ENCODE measurements around the gene FGFR3.
"Not testable (repeated sequence)": the region's sequence is repeated elsewhere in the genome, so short reads cannot be mapped to it uniquely, and the experiment has no call there.

FGFR3 gene

GRCh38 chr4:1819284-1819683 is 26.2 kb downstream of the FGFR3 start:
- no peak for DNase-seq (ENCODE audit: low spot score)

DNA sequence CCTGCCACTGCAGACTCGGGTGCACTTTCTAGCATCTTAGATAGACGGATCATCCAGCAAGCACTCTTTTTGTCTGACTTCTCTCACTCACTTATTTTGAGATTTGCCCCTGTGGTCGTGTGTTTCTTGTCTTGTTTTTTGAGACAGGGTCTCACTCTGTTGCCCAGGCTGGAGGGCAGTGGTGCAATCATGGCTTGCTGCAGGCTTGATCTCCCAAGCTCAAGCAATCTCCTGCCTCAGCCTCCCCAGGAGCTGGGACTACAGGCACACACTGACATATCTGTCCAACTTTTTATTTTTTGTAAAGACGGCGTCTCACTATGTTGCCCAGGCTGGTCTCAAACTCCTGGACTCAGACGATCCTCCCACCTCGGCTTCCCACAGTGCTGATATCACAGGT is 26.7 kb downstream of the FGFR3 start:
- no peak for DNase-seq (ENCODE audit: low spot score)

- no peak for DNase-seq (ENCODE audit: low spot score)
Observed at GRCh38 chr4:1821679-1822567, 28.8 kb downstream of the FGFR3 start.

- DNase-seq (ENCODE audit: low spot score) = no peak
Observed at GRCh38 chr4:1822568-1823544, 29.8 kb downstream of the FGFR3 start.

GRCh38 chr4:1823545-1823932 is 30.4 kb downstream of the FGFR3 start:
- DNase-seq (ENCODE audit: low spot score) = no peak

DNA sequence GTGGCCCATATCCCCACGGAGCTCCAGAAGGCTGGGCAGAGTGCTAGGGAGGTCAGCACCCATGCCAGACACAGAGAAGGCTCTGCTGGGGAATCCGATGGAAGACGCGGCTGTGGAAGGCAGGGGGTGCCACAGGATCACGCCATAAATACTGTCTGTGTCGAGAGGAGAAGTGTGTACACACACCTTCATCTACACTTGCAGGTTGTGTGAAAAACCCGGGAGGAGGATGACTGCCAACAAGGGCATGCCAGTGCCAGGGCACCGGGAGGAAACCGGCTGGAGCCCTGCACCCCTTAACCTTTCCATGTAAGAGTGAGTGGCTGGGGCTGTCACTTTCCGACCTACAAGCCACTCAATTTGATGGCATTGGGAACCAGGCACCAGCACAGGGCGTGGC is 31.7 kb downstream of the FGFR3 start:
- DNase-seq (ENCODE audit: low spot score) = no peak

DNA sequence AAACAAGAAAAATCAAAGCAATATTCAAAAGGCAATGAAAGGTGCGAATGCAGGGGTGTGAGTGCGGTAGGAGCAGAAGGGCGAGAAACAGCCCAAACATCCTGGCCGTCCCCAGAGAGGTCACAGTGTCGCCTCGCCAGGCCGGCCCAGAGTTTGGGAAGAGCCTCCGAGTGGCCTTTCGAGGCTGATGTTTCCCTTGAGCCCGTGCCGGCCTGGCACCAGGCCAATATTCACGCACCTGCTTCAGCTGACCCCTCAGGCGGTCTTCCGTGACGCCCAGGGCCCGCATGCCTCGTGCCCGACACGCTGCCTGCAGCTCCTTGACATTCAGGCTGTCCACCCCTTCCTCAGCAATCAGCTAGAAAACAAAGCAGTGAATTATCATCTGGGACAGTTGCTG is 32.2 kb downstream of the FGFR3 start:
- DNase-seq (ENCODE audit: low spot score) = no peak

DNA sequence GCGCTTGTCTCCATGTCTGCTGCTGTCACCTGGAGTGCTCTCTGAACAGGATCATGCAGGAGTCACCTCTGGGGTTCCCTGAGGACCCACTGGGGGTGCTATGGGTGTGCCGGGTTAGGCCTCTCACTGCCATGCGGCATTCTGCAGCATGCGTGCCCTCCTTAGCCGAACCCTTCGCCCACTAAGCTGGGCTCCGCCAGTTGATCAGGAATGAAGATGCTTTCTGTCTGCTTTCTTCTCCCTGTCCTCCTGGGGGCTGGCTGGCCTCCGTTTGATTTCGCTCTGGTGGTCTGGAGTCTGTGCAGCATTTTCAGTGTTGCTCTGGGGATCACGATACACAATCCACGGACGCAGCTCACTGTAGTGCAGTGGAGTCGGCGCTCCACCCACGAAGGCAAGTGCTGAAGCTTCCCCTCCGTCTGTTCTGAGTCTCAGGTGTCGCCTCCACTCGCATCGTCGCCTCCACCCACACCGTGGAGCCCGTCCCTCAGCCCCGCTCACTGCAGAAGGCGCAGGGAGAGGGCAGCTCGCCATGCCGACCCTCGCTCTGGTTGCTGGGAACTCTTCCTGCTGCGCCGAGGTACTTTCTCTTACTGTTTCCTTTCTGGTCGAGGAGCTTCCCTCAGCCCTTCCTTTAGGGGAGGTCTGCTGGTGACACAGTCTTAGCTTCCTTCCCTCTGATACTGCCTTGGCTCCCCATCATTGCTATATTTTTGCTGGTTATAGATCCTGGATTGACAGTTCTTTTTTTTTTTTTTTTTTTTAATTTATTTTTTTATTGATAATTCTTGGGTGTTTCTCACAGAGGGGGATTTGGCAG is 33.6 kb downstream of the FGFR3 start:
- DNase-seq (ENCODE audit: low spot score) = no peak

DNA sequence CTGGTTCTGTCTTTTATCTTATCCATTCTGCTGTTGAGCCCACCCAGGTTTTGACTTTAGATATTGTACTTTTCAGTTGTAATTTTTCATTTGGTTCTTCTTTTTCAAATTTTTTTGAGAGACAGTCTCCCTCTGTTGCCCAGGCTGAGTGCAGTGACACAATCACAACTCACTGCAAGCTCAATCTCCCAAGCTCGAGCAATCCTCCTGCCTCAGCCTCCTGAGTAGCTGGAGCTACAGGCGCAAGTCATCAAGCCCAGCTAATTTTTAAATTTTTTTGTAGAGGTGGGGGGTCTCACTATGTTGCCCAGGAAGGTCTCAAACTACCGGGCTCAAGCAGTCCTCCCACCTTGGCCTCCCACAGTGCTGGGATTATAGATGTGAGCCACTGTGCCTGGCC is 37.1 kb downstream of the FGFR3 start:
- no peak for DNase-seq (ENCODE audit: low spot score)

- DNase-seq (ENCODE audit: low spot score) = no peak
Observed at GRCh38 chr4:1830642-1831228, 37.6 kb downstream of the FGFR3 start.

- DNase-seq (ENCODE audit: low spot score) = no peak
Observed at GRCh38 chr4:1831331-1831730, 38.2 kb downstream of the FGFR3 start.

DNA sequence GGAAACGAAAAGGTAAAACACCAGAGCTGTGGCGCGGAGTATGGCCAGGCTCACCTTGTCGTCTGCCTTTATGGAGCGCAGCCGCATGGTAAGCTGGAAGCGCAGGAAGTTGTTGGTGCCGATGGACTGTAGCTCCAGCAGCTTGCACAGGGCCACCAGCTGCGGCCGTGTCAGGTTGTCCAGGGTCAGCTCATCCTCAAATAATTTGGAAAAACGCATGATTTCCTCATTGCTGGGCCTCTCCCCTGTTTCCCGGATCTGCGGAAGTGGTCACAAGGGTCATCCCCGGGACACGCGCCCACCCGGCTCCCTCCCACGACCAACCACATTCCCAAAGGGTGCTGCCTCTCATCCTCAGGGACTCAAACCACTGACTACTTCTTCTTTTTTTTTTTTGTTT is 39.6 kb downstream of the FGFR3 start:
- DNase-seq (ENCODE audit: low spot score) = no peak

- no peak for DNase-seq (ENCODE audit: low spot score)
Observed at GRCh38 chr4:1833307-1834046, 40.4 kb downstream of the FGFR3 start.

- DNase-seq (ENCODE audit: low spot score) = no peak
Observed at GRCh38 chr4:1834047-1834775, 41.1 kb downstream of the FGFR3 start.

- not testable (repeated sequence) for DNase-seq (ENCODE audit: low spot score)
Observed at GRCh38 chr4:1835836-1836235, 42.7 kb downstream of the FGFR3 start.

DNA sequence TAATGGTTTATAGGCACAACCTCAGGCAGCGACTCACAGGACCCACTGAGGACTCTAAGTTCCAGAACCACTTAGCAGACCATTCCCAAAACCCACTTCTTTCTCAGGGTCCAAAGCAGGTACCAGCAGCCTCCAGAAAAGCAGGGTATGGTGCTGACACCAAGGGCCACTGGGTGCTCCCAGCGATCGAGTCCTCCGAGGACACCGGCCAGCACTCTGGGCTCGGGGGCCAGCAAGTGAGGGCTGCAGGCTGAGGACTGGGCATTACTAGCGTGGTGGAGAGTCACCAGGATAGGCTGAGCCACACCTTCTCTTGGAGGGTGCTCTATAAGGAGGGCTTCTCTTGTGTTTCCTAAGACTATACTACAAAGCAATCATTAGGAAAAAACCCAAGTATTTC is 43.6 kb downstream of the FGFR3 start:
- DNase-seq (ENCODE audit: low spot score) = no peak

- DNase-seq (ENCODE audit: low spot score) = no peak
Observed at GRCh38 chr4:1837069-1837468, 44.0 kb downstream of the FGFR3 start.

GRCh38 chr4:1839282-1839681 is 46.2 kb downstream of the FGFR3 start:
- DNase-seq (ENCODE audit: low spot score) = no peak

- no peak for DNase-seq (ENCODE audit: low spot score)
Observed at GRCh38 chr4:1841201-1841886, 48.3 kb downstream of the FGFR3 start.

GRCh38 chr4:1841887-1842210 is 48.8 kb downstream of the FGFR3 start:
- no peak for DNase-seq (ENCODE audit: low spot score)

All from hepatic stellate cell (primary cell).